KG1 (cell line): Measurements from ENCODE around the gene PLEKHA7.
"Not testable (repeated sequence)": the region's sequence is repeated elsewhere in the genome, so short reads cannot be mapped to it uniquely, and the experiment has no call there.

Experiments used
- DNase-seq: peaks from one replicate; lab custom pipeline; 2025; lab: John Stamatoyannopoulos, UW

Gene PLEKHA7

DNA sequence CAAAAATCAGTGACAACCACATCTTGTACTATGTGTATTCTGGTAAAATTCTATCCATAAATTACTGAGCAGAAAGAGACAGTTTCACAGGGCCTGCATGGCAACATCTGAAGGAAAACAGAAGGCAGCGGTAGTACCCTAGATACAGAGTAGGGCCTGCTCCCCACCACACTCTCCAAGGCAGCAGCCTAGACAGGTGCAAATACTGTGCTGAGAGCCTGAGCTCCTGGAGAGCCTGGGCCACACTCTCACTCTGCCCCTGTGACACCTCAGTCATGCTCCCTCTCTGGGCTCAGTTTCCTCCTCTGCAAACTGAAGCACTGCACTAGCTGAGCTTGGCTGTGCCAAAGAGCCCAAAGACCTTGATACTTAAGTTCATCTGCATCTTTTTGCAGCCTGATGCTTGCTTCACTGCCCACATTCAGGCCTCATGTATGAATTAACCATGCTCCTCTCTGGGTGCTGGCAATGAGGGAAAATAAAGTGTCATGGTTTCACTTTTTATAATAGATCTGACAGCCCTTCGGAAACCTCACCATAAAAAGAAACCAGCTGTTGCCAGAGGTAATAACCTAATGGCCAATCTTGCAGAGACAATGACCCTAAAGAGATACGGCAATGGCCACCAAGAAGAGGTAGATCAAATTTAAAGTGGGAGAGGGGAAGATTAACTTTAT lies 104.7 kb downstream of the PLEKHA7 start:
- DNase-seq, result no peak

GRCh38 chr11:16905375-16905774 lies 108.8 kb downstream of the PLEKHA7 start:
- DNase-seq, result no peak

GRCh38 chr11:16904761-16905160 lies 109.5 kb downstream of the PLEKHA7 start:
- DNase-seq, result not testable (repeated sequence)

DNA sequence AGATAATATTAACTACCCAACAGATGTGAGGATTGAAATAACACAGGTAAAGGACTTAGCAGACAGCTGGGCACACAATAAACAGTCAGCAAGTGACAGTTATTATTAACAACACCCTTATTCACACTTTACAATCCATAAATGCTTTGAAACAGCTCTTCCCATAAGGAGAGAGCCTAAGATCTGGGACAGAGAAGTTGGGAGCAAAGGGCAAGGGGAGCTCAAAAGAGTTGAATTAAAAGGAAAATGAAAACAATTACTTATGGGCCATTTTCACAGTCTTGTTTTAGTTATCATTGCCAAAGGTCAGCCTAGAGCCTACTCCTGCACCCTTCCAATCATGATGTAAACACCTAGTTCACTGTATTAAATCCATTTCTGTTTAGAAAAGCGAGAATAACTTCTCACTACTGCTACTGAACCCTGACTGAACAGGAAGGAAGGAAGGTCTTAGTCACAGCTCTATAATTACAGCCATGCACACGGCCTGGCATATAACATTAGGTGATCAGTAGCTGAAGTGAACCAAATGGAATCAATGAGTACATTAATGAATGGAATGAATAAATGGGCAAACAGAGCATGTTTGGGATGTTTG lies 111.3 kb downstream of the PLEKHA7 start:
- DNase-seq, result peak; percentile 44

DNA sequence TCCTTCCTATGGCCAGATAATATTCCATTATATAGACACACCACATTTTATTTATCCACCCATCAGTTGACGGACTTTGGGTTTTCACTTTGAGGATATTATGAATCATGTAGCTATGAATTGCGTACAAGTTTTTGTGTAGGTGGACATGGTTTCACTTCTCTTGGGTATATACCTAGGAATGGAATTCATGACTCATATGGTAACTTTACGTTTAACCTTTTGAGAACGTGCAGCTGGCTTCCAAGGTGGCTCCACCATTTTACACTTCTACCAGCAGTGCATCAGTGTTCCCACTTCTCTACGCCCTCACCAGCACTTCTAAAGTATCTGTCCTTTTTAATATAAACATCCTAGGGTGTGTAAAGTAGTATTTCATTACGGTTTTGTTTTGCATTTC lies 112.0 kb downstream of the PLEKHA7 start:
- DNase-seq, result no peak

DNA sequence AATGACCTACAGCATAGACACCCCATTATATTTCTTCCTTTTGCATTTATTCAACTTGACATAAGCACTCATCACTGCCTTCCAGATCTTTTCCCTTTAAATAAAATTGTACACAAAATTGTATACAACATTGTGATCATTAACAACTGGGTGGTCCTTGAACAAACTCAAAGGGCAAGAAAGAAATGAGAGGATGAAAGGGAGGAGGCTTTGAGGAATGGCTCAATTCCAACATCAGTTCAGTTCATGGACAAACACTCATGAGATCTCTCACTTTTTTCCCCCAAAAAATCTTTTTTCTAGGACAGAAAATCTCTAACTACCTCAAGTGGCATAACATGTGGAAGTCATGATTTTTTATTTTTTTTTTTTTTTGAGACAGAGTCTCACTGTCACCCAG lies 113.7 kb downstream of the PLEKHA7 start:
- no peak for DNase-seq

DNA sequence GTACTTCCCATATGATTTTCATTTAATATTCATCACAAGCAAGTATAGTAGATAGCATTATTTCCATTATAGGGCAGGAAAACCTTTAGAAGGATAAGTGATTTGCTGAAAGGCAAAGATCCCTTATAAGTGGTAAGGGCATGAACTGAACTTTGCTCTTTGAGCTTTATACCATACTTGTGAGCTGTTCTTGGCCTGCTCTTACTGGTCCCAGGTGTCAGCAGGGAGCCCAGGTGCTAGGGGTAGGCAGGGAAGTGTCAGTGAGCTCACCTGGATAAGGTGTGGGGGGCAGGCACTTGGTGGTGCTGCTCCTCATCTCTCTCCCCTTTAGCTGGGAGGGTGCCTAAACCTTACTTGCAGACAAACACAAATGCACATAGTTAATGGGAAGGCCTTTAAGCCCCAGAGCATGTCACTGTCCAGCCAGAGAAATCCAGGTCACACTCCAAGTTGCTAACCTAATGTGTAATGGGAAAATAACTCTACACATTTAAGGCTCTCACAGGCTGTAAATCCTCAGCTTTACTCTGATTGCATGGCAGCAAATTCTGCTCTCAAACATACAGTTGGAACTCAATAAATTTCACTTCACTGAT lies 114.4 kb downstream of the PLEKHA7 start:
- no peak for DNase-seq

DNA sequence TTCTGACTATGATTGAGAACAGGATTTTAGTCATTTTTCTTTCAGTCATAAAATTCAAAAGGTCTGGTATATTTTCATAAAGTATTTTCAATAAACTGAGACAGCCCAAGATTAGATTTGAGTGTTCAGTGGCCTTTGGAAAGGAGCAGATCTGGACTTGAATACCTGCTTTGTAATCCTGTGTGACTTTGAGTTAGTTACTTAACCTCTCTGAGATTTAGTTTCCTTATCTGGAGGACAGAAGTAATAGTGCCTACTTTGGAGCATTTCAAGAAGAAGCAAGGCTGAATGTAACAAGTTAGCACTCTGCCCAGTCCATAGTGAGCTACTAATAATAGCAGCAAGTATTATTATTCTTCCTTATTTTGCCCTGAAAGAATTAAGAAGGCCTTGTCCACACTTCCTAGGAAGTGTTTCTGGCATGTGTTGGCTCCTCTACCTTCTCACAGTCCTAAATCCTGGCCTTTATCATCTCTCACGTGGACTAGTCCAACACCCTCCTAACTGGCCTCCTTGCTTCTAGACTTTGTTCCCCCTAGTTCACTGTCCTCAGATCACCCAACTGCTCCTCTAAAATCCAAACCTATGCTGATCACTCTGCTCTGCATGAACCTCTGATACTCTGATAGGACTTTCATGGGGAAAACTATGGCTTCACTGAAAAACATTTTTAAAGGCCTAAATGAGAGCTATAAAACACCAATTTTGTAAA lies 115.8 kb downstream of the PLEKHA7 start:
- DNase-seq, result no peak

- DNase-seq, result peak; percentile 14
These were observed 116.6 kb downstream of the PLEKHA7 start for GRCh38 chr11:16897470-16898061.

GRCh38 chr11:16896729-16897469 lies 117.3 kb downstream of the PLEKHA7 start:
- DNase-seq, result no peak

DNA sequence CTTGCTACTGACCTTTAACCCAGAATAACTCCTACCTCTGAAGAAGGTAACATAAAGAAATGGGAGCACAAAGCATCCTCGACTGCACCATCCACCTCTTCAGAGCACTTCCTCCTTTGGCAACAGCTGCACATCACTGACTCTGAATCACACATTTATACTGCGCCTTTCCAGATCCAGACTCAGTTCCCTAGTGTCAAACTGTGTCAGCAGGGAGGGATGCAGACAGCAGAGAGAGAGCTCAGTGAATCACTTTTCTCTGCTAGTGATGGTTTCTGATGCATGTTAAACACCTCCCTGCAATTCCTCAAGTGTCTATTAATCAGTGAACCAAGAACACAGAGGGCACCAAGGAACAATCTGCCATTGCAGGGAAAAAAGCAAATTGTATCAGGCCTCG lies 118.9 kb downstream of the PLEKHA7 start:
- no peak for DNase-seq

- DNase-seq, result no peak
These were observed 120.7 kb downstream of the PLEKHA7 start for GRCh38 chr11:16893456-16894066.

DNA sequence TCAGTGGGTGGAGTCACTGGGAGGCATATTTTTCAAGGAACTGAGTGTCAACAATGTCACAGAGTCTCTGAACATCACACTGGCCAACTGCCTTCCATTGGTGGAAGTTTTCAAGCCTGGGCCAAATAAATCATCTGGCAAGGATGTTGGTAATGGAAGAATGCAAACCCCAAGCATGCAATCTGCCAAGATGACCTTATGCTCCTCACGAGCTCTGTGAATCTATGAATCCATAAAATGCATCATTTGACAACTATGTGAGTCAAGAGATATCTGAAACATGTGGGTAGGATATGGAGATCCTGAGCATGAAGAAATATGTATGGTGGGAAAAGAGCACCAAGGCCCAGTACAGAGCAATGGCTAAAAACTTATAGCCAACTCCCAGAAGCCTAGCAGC lies 122.2 kb downstream of the PLEKHA7 start:
- no peak for DNase-seq

DNA sequence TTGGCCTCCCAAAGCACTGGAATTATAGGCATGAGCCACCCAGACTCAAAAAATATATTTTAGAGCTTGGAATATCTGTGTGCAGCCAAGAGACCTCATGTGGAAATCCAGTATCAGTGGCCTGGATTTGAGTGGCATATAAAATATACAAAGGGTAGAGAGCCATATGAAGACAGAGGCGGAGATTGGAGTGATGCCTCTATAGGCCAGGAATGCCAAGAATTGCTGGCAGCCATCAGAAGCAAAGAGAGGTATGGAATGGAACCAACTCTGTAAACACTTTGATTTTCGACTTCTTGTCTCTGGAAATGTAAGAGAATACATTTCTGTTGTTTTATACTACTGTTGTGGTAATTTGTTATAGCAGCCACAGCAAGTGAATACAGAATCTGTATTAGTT lies 123.0 kb downstream of the PLEKHA7 start:
- DNase-seq, result no peak

GRCh38 chr11:16890442-16890841 lies 123.8 kb downstream of the PLEKHA7 start:
- no peak for DNase-seq

- no peak for DNase-seq
These were observed 124.3 kb downstream of the PLEKHA7 start for GRCh38 chr11:16889905-16890304.

DNA sequence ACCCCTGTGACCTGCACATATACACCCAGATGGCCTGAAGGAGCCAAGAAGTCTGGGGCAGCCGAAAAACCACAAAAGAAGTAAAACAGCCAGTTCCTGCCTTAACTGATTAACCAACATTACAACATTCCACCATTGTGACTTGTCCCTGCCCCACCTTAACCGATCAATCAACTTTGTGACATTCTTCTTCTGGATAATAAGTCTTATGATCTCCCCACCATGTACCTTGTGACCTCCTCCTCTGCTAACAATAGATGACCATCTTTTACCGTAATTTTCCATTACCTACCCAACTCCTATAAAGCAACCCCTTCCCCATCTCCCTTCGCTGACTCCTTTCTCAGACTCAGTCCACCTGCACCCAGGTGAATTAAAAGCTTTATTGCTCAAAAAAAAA lies 125.2 kb downstream of the PLEKHA7 start:
- not testable (repeated sequence) for DNase-seq

DNA sequence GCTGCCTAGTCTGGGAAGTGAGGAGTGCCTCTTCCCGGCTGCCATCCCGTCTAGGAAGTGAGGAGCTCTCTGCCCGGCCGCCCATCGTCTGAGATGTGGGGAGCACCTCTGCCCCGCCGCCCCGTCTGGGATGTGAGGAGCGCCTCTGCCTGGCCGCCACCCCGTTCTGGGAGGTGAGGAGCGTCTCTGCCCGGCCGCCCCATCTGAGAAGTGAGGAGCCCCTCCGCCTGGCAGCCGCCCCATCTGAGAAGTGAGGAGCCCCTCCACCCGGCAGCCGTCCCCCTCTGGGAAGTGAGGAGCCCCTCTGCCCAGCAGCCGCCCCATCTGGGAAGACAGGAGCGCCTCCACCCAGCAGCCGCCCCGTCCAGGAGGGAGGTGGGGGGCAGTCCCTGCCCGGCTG lies 126.3 kb downstream of the PLEKHA7 start:
- not testable (repeated sequence) for DNase-seq

- no peak for DNase-seq
These were observed 131.0 kb downstream of the PLEKHA7 start for GRCh38 chr11:16883174-16883573.

DNA sequence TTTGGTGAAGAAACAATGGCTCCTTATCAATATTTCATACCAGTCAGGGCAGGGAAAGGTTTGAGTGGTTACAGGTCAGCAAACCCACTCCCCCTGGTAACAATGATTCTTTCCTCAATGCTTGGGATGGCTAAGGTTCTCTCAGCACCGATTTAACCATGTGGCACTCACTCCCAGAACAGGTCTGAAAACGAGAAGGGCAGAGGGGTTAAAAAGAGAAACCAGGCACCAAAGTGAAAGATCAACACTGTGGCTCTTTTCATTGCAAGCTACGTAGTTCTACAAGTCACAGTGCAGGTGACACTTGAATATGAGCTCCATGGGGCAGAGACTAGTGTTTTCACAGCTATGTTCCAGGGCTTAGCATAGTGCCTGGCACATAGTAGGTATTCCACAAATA lies 132.4 kb downstream of the PLEKHA7 start:
- DNase-seq, result no peak

DNA sequence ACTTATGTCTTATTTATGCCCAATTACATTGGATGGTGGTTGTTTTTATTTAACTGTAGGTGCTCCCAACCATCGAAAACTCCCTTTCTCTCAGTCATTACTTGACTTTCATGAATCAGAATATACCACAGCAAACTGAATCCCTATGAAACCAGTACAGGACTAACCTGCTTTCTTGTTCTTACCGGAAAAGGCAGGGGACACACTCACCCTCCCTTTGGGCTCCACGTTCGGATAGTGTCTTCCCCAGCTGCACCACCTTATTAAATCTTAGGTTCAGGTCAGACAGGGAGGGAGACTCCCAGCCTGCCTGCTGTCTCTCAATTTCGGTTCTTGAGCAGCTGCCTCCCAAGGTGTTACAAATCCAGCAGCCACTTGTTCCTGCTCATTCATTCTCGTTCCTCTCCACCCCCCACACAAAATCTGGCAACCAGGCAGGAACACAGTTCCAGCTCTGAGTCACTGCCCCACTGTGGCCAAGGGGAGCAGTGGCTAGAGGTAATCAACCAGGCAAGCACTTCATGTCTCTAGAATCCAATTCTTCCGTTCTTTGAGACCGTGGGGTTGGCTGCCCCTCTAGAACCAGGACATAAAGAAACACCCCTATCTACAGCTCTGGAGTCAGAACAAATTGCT lies 133.0 kb downstream of the PLEKHA7 start:
- no peak for DNase-seq
